GM12878 (cell line): ENCODE data around the gene SERTAD2. TPM values are rescaled to one million over a fixed set of nuclear protein-coding genes. Genes with fewer than 3 reads are reported as not detected.

Experiments used
- ATF7 ChIP-seq: fragments of 450-650 bp; IDR thresholded peaks from 2 replicates; pipeline ENCODE4 v1.6.1; 2016; ENCODE audit warnings: low read depth, mild to moderate bottlenecking
- CHD2 ChIP-seq: IDR thresholded peaks from 2 replicates; pipeline ENCODE4 v1.6.1; 2011; ENCODE audit warnings: low read depth, low read length, improper control_type of control experiment, borderline replicate concordance
- EGR1 ChIP-seq, 2 experiments: IDR thresholded peaks; 1 replicate in 1 of 2; 2 replicates in 1 of 2; pipeline ENCODE4 v1.6.1; 2011 to 2012; ENCODE audit warnings: low read depth in 2 of 2, low read length in 2 of 2, borderline replicate concordance in 1 of 2, mild to moderate bottlenecking in 1 of 2, moderate library complexity in 1 of 2
- FOXK2 ChIP-seq: fragments of 450-650 bp; IDR thresholded peaks from 2 replicates; pipeline ENCODE4 v1.6.1; 2017; ENCODE audit warnings: mild to moderate bottlenecking, moderate library complexity
- JUND ChIP-seq: IDR thresholded peaks from 2 replicates; pipeline ENCODE4 v1.6.1; 2012; ENCODE audit warnings: low read depth, mild to moderate bottlenecking, low read length, improper control_type of control experiment, moderate library complexity
- NRF1 ChIP-seq: conservative IDR thresholded peaks from 2 replicates; pipeline ENCODE4 v1.6.1; 2011; ENCODE audit warnings: mild to moderate bottlenecking, low read depth, low read length, improper control_type of control experiment
- PAX8 ChIP-seq: fragments of 450-650 bp; IDR thresholded peaks from 2 replicates; pipeline ENCODE4 v1.6.1; 2017; ENCODE audit warnings: mild to moderate bottlenecking, moderate library complexity
- RB1 ChIP-seq: fragments of 450-650 bp; formaldehyde crosslinking; IDR thresholded peaks from 2 replicates; pipeline ENCODE4 v1.6.1; 2017; ENCODE audit warnings: mild to moderate bottlenecking, borderline replicate concordance
- RELA ChIP-seq: fragments of 450-650 bp; IDR thresholded peaks from 2 replicates; pipeline ENCODE4 v1.8.0; 2014; ENCODE audit warnings: borderline replicate concordance; ENCODE audit not compliant: partially characterized antibody
- SREBF2 ChIP-seq: IDR thresholded peaks from 2 replicates; pipeline ENCODE4 v1.6.1; 2012; ENCODE audit warnings: mild to moderate bottlenecking, low read length
- SUZ12 ChIP-seq: fragments of 200-600 bp; sonication (generic); IDR thresholded peaks from one replicate; pipeline ENCODE4 v1.6.1; 2018; ENCODE audit warnings: antibody characterized with exemption, mild to moderate bottlenecking; ENCODE audit not compliant: unreplicated experiment
- YY1 ChIP-seq: IDR thresholded peaks from 2 replicates; pipeline ENCODE4 v1.6.1; 2011; ENCODE audit warnings: low read depth, mild to moderate bottlenecking, low read length
- polyA plus RNA-seq, 11 experiments: library from polyadenylated mRNA; depleted of rRNA in 4 of 11; unstranded in 6 of 11; stranded (reverse) in 5 of 11; fragments of >200 nt; fragmentation: Nextera tagmentation in 4 of 11; fragmentation: Illumina TruSeq in 1 of 11; extraction: Ambion mirVana in 4 of 11; extraction: Trizol in 1 of 11; gene quantifications; 1 replicate in 1 of 11; 2 replicates in 10 of 11; pipeline versions ENCODE4 v1.2.1 to v1.2.3, GENCODE V29; 2011 to 2016; ENCODE audit warnings: inconsistent platforms in 2 of 11, missing spikeins in 2 of 11, low read depth in 1 of 11
- total RNA-seq, 4 experiments: library from RNA; depleted of rRNA in 3 of 4; stranded (reverse); fragments of >200 nt in 3 of 4; fragmentation: Illumina TruSeq in 1 of 4; extraction: Trizol in 1 of 4; gene quantifications; 2 replicates each; pipeline versions ENCODE4 v1.2.1 to v1.2.3, GENCODE V29; 2013 to 2021
- TF ChIP-seq, protein P1 (sequence below): fragments of 450-650 bp; IDR thresholded peaks from 2 replicates; pipeline ENCODE4 v1.6.1; 2018; ENCODE audit warnings: borderline replicate concordance, mild to moderate bottlenecking; ENCODE audit not compliant: partially characterized antibody
- TF ChIP-seq, protein P2 (sequence below): fragments of 450-650 bp; IDR thresholded peaks from 2 replicates; pipeline ENCODE4 v1.6.1; 2017; ENCODE audit warnings: mild to moderate bottlenecking, moderate library complexity
- TF ChIP-seq, protein P3 (sequence below): fragments of 450-650 bp; IDR thresholded peaks from 2 replicates; pipeline ENCODE4 v1.6.1; 2016; ENCODE audit warnings: mild to moderate bottlenecking, moderate library complexity, borderline replicate concordance

The SERTAD2 gene
- total and polyA plus RNA-seq, 10 of the 15 experiments (the other 5 are each of a cell fraction or from before 2014, with no cell fraction given), result 7.9 to 28.7 (median 20.1) TPM

DNA sequence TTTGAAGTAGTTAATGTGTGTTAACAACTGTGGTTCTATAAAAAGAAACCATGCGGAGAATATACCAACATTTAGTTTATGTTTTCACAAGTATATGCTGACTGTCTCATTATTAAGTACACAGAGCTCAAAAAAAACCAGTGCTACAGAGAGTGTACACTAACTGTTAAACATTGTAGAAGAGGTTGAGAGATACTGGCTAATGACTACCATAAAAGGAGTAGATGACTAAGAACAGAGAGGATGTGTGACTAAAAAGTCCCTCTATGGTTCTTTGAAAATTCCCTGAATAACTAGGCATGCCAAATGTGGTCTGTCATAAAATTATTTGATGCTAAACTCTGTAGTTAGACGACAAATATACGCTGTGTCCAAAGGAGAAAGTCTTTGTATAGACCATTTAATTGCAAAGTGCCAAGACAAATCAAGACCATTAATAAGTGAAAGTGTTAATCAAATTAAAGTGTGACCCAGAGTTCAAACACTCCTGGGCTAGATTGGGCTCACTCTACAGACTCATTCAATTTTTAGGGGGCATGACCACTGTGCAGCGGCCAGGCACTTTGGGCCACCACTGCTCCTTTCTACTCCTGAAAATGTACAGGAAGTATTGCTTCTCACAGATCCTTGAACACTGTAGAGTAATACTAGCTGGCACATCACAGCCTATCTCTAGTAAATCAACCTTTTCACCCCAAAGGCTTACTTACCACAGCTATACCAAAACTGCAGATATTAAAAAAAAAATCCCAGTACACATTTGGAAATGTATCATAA lies 45.1 kb upstream of the SERTAD2 start (continued):
- TF ChIP-seq, protein P1, sequence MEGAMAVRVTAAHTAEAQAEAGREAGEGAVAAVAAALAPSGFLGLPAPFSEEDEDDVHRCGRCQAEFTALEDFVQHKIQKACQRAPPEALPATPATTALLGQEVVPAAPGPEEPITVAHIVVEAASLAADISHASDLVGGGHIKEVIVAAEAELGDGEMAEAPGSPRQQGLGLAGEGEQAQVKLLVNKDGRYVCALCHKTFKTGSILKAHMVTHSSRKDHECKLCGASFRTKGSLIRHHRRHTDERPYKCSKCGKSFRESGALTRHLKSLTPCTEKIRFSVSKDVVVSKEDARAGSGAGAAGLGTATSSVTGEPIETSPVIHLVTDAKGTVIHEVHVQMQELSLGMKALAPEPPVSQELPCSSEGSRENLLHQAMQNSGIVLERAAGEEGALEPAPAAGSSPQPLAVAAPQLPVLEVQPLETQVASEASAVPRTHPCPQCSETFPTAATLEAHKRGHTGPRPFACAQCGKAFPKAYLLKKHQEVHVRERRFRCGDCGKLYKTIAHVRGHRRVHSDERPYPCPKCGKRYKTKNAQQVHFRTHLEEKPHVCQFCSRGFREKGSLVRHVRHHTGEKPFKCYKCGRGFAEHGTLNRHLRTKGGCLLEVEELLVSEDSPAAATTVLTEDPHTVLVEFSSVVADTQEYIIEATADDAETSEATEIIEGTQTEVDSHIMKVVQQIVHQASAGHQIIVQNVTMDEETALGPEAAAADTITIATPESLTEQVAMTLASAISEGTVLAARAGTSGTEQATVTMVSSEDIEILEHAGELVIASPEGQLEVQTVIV, result no peak
- TF ChIP-seq JUND, result peak; percentile 77; the same call in 1 of the 2 replicates
- TF ChIP-seq PAX8, result peak; percentile 100
- TF ChIP-seq YY1, result no peak
- TF ChIP-seq, protein P2, sequence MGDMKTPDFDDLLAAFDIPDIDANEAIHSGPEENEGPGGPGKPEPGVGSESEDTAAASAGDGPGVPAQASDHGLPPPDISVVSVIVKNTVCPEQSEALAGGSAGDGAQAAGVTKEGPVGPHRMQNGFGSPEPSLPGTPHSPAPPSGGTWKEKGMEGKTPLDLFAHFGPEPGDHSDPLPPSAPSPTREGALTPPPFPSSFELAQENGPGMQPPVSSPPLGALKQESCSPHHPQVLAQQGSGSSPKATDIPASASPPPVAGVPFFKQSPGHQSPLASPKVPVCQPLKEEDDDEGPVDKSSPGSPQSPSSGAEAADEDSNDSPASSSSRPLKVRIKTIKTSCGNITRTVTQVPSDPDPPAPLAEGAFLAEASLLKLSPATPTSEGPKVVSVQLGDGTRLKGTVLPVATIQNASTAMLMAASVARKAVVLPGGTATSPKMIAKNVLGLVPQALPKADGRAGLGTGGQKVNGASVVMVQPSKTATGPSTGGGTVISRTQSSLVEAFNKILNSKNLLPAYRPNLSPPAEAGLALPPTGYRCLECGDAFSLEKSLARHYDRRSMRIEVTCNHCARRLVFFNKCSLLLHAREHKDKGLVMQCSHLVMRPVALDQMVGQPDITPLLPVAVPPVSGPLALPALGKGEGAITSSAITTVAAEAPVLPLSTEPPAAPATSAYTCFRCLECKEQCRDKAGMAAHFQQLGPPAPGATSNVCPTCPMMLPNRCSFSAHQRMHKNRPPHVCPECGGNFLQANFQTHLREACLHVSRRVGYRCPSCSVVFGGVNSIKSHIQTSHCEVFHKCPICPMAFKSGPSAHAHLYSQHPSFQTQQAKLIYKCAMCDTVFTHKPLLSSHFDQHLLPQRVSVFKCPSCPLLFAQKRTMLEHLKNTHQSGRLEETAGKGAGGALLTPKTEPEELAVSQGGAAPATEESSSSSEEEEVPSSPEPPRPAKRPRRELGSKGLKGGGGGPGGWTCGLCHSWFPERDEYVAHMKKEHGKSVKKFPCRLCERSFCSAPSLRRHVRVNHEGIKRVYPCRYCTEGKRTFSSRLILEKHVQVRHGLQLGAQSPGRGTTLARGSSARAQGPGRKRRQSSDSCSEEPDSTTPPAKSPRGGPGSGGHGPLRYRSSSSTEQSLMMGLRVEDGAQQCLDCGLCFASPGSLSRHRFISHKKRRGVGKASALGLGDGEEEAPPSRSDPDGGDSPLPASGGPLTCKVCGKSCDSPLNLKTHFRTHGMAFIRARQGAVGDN, result no peak; the same call in 1 of the 2 replicates
- TF ChIP-seq NRF1, result no peak
- peak; percentile 27 for TF ChIP-seq RELA
- TF ChIP-seq, protein P3, sequence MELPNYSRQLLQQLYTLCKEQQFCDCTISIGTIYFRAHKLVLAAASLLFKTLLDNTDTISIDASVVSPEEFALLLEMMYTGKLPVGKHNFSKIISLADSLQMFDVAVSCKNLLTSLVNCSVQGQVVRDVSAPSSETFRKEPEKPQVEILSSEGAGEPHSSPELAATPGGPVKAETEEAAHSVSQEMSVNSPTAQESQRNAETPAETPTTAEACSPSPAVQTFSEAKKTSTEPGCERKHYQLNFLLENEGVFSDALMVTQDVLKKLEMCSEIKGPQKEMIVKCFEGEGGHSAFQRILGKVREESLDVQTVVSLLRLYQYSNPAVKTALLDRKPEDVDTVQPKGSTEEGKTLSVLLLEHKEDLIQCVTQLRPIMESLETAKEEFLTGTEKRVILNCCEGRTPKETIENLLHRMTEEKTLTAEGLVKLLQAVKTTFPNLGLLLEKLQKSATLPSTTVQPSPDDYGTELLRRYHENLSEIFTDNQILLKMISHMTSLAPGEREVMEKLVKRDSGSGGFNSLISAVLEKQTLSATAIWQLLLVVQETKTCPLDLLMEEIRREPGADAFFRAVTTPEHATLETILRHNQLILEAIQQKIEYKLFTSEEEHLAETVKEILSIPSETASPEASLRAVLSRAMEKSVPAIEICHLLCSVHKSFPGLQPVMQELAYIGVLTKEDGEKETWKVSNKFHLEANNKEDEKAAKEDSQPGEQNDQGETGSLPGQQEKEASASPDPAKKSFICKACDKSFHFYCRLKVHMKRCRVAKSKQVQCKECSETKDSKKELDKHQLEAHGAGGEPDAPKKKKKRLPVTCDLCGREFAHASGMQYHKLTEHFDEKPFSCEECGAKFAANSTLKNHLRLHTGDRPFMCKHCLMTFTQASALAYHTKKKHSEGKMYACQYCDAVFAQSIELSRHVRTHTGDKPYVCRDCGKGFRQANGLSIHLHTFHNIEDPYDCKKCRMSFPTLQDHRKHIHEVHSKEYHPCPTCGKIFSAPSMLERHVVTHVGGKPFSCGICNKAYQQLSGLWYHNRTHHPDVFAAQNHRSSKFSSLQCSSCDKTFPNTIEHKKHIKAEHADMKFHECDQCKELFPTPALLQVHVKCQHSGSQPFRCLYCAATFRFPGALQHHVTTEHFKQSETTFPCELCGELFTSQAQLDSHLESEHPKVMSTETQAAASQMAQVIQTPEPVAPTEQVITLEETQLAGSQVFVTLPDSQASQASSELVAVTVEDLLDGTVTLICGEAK, result peak; percentile 30; the same call in 1 of the 2 replicates
- TF ChIP-seq SREBF2, result no peak
- no peak for TF ChIP-seq EGR1 (IDR thresholded peaks at IDR 0.05; ENCODE audit: borderline replicate concordance in 1 of 2, low read depth in 2 of 2, low read length in 2 of 2)
- no peak for TF ChIP-seq SUZ12
- TF ChIP-seq FOXK2, result no peak
- TF ChIP-seq ATF7, result peak; percentile 80
- no peak; the same call in 1 of the 2 replicates for TF ChIP-seq RB1
- TF ChIP-seq CHD2, result peak; percentile 64; the same call in 1 of the 2 replicates
